Measurements from ENCODE around the gene MSRB1.

The MSRB1 gene, protein sequence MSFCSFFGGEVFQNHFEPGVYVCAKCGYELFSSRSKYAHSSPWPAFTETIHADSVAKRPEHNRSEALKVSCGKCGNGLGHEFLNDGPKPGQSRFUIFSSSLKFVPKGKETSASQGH

DNA sequence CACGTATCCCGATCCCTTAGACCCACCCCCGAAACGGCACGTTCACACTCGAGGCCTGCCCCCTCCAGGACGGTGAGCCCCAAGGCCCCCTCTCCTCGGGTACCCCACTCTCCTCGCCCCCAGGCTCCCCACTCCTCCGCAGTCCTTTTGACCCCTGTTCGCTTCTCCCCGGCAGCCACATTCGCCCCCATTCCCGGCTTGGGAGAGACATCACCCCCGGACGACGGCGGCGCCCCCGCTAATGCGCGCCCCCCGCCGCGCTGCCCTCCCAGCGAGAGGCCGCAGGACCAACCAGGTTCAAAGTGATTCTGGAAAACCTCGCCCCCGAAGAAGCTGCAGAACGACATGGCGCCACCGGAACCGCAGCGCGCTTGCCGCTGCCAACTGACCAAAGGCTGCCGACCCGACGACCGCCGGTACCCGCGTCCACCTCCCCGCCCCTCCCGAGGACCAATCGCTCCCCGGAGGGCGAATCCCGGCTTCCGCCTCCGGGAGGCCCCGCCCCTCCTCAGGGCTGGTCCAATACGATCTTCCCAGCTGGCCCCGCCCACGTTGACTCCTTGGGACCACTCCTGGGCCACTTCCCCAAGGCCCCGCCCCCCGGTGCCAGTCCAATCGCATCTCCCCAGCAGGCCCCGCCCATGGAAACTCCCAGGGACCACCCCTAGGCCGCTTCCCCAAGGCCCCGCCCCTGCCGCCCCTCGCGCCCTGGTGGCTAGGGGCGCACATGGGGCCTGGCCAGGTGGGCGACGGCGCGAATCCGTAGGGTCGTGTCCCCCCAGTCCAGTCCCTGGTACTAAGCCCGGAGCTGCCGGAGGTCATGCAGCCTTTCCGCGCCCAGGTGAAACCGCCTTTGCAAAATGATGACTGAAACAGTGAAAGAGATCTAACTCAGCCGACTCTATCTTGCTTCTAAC is at the start of gene MSRB1:
MSRB1 (minus strand) TSS at position 390 of the 917 bp plus-strand sequence; CDS start at position 347, 43 bp downstream.
- Mint-ChIP-seq H3K36me3 (ENCODE audit: low read depth) (peaks cover 2% of the 10 kb centered on the region), H3K27ac (peak within 1 kb of the TSS; percentile 85), H3K27me3 (no peaks in the 10 kb centered on the region), H3K4me1 (peaks cover 26% of the 10 kb centered on the region), H3K4me3 (peak within 1 kb of the TSS; percentile 87), H3K9me3 (no peaks in the 10 kb centered on the region)
- DNase-seq (peak; percentile 100), ATAC-seq (peak; percentile 93)

GRCh38 chr16:1991948-1992703 is 49.1 kb upstream of the MSRB1 start:
- DNase-seq: peak; percentile 97
- H3K27ac Mint-ChIP-seq: no peak overlapping the region
- H3K9me3 Mint-ChIP-seq: no peaks in the 10 kb centered on the region
- peaks cover 13% of the 10 kb centered on the region for H3K27me3 Mint-ChIP-seq
- H3K4me3 Mint-ChIP-seq: no peak overlapping the region
- peaks cover 3% of the 10 kb centered on the region for H3K36me3 Mint-ChIP-seq (ENCODE audit: low read depth)
- peaks cover 39% of the 10 kb centered on the region for H3K4me1 Mint-ChIP-seq
- peak; percentile 42 for ATAC-seq

DNA sequence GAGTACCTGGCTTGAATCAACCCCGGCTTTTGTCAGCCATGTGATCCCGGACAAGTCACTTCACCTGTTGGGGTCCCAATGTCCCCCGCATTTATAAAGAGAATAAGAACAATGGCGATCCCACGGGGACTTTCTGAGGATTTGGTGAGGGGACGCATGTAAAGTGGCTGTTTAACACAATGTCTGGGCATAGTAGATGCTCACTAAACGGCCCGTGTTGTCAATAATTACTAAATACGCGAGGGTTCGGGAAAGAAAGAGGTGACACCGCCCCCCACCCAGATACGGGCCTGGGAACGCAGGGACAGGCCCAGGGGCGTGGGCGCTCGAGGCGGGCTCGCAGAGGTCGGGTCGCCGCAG is 48.6 kb upstream of the MSRB1 start:
- H3K36me3 Mint-ChIP-seq (ENCODE audit: low read depth): peaks cover under 1% of the 10 kb centered on the region
- peaks cover 37% of the 10 kb centered on the region for H3K4me1 Mint-ChIP-seq
- peak overlapping the region; percentile 82 for H3K27ac Mint-ChIP-seq
- ATAC-seq: no peak
- peaks cover 13% of the 10 kb centered on the region for H3K27me3 Mint-ChIP-seq
- H3K4me3 Mint-ChIP-seq: peak overlapping the region; percentile 70
- H3K9me3 Mint-ChIP-seq: no peaks in the 10 kb centered on the region
- no peak for DNase-seq

GRCh38 chr16:1991135-1991551 is 48.1 kb upstream of the MSRB1 start:
- peak; percentile 69 for DNase-seq
- Mint-ChIP-seq H3K4me1 (peaks cover 33% of the 10 kb centered on the region), H3K4me3 (peak overlapping the region; percentile 70), H3K9me3 (no peaks in the 10 kb centered on the region), H3K27ac (peak overlapping the region; percentile 82), H3K27me3 (peaks cover 13% of the 10 kb centered on the region), H3K36me3 (ENCODE audit: low read depth) (no peaks in the 10 kb centered on the region)
- ATAC-seq: peak; percentile 61

- ATAC-seq (no peak), DNase-seq (peak; percentile 64)
- H3K9me3 Mint-ChIP-seq: no peaks in the 10 kb centered on the region
- peaks cover 32% of the 10 kb centered on the region for H3K4me1 Mint-ChIP-seq
- H3K27ac Mint-ChIP-seq: peak overlapping the region; percentile 82
- H3K36me3 Mint-ChIP-seq (ENCODE audit: low read depth): no peaks in the 10 kb centered on the region
- peak overlapping the region; percentile 70 for H3K4me3 Mint-ChIP-seq
- peaks cover 13% of the 10 kb centered on the region for H3K27me3 Mint-ChIP-seq
Measured at GRCh38 chr16:1990351-1991134, 47.5 kb upstream of the MSRB1 start.

- Mint-ChIP-seq H3K4me1 (peaks cover 37% of the 10 kb centered on the region), H3K9me3 (no peaks in the 10 kb centered on the region), H3K36me3 (ENCODE audit: low read depth) (no peaks in the 10 kb centered on the region), H3K4me3 (no peak overlapping the region), H3K27me3 (peaks cover 13% of the 10 kb centered on the region), H3K27ac (no peak overlapping the region)
- ATAC-seq: no peak
- DNase-seq: no peak
Measured at GRCh38 chr16:1990101-1990350, 47.0 kb upstream of the MSRB1 start.

DNA sequence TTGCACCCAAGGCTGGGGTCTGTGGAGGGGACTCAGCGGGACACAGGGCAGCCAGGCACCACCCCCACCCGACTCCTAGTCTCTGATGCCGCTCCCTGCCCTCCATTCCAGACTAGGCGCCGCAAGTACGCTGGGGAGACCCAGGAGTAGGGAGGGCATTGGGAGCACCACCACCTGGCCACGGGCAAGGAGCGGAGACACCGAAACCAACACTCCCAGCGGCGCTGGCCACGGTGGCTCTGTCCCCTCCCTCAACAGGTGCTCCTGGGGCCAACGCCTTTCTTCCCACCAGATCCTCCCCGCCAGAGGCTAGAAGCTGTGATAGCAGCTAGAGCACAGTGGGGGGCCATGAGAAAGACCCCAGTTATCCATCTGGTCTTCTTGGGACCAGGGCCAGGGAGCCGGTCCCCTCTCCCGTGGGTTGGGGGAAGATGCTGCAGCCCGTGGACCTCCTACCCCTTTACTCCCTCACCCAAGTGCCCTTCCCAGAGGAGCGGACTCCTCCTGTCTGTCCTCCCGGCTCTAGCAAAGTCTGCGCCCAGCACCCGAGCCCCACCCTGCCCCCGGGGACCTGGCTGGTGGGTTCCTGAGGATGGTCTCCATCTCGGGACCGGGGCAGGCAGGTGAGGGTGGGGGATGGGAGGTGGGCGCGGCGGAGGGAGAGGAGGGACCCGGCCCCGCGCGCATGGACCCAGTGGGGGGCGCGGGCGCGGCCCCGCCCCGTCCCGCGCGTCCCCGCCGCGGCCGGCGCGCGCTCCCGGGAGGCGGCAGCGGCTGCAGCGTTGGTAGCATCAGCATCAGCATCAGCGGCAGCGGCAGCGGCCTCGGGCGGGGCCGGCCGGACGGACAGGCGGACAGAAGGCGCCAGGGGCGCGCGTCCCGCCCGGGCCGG is 46.5 kb upstream of the MSRB1 start, which contains the start of gene SYNGR3:
SYNGR3 (plus strand) TSS at position 762 of the 892 bp plus-strand sequence. CDS start 133 bp downstream, outside the sequence.
- peaks cover 41% of the 10 kb centered on the region for H3K4me1 Mint-ChIP-seq
- H3K27ac Mint-ChIP-seq: peak within 1 kb of the TSS; percentile 82
- no peaks in the 10 kb centered on the region for H3K36me3 Mint-ChIP-seq (ENCODE audit: low read depth)
- peaks cover 13% of the 10 kb centered on the region for H3K27me3 Mint-ChIP-seq
- ATAC-seq: no peak
- H3K9me3 Mint-ChIP-seq: no peaks in the 10 kb centered on the region
- no peak for DNase-seq
- peak within 1 kb of the TSS; percentile 70 for H3K4me3 Mint-ChIP-seq

GRCh38 chr16:1987198-1987597 is 44.2 kb upstream of the MSRB1 start:
- no peak overlapping the region for H3K4me3 Mint-ChIP-seq
- H3K4me1 Mint-ChIP-seq: peaks cover 35% of the 10 kb centered on the region
- H3K27ac Mint-ChIP-seq: no peak overlapping the region
- H3K36me3 Mint-ChIP-seq (ENCODE audit: low read depth): no peaks in the 10 kb centered on the region
- no peaks in the 10 kb centered on the region for H3K9me3 Mint-ChIP-seq
- DNase-seq: no peak
- no peak for ATAC-seq
- H3K27me3 Mint-ChIP-seq: peaks cover 24% of the 10 kb centered on the region

- no peaks in the 10 kb centered on the region for H3K9me3 Mint-ChIP-seq
- H3K27me3 Mint-ChIP-seq: peaks cover 39% of the 10 kb centered on the region
- H3K27ac Mint-ChIP-seq: no peak overlapping the region
- DNase-seq (no peak), ATAC-seq (no peak)
- H3K4me3 Mint-ChIP-seq: peak overlapping the region; percentile 81
- H3K36me3 Mint-ChIP-seq (ENCODE audit: low read depth): no peaks in the 10 kb centered on the region
- peaks cover 26% of the 10 kb centered on the region for H3K4me1 Mint-ChIP-seq
Measured at GRCh38 chr16:1985466-1986150, 42.6 kb upstream of the MSRB1 start.

- Mint-ChIP-seq H3K27me3 (peaks cover 43% of the 10 kb centered on the region), H3K4me3 (peak overlapping the region; percentile 81), H3K36me3 (ENCODE audit: low read depth) (no peaks in the 10 kb centered on the region), H3K27ac (peak overlapping the region; percentile 49), H3K9me3 (no peaks in the 10 kb centered on the region), H3K4me1 (peaks cover 22% of the 10 kb centered on the region)
- DNase-seq (no peak), ATAC-seq (peak; percentile 3)
Measured at GRCh38 chr16:1984347-1985225, 41.6 kb upstream of the MSRB1 start.

GRCh38 chr16:1983544-1984346 is 40.7 kb upstream of the MSRB1 start, which contains the start of gene GFER:
TSS of gene GFER (plus strand) at chr16:1984193. CDS start at chr16:1984219, 26 bp downstream.
- H3K4me3 Mint-ChIP-seq: peak within 1 kb of the TSS; percentile 81
- H3K27ac Mint-ChIP-seq: peak within 1 kb of the TSS; percentile 49
- no peaks in the 10 kb centered on the region for H3K9me3 Mint-ChIP-seq
- DNase-seq (peak; percentile 84), ATAC-seq (peak; percentile 77)
- no peaks in the 10 kb centered on the region for H3K36me3 Mint-ChIP-seq (ENCODE audit: low read depth)
- H3K4me1 Mint-ChIP-seq: peaks cover 17% of the 10 kb centered on the region
- H3K27me3 Mint-ChIP-seq: peaks cover 35% of the 10 kb centered on the region

Measured in activated naive CD8-positive, alpha-beta T cell treated with anti-CD3 and anti-CD28 coated beads, Interleukin-2, amount 50 U/mL, for 24 hours (primary cell).